Thymus (tissue), 11 donors: ENCODE results near the gene TCL1A. TPM values are rescaled to one million over a fixed set of nuclear protein-coding genes. Genes with fewer than 3 reads are reported as not detected.

Experiments used
- DNase-seq, 9 donors: peaks; one replicate each; pipeline ENCODE4 v3.0.0-alpha.2; 2013; ENCODE audit warnings: low spot score in 9 of 9, low read depth in 6 of 9, missing footprints in 1 of 9
- H3K27ac ChIP-seq, 2 donors: one replicate each; pipeline ENCODE4 v1.5.1; 2013; ENCODE audit warnings: control low read depth in 1 of 2, low read depth in 1 of 2, low read length in 1 of 2, mild to moderate bottlenecking in 1 of 2, moderate library complexity in 1 of 2
- H3K27me3 ChIP-seq, 2 donors: one replicate each; pipeline ENCODE4 v1.5.1; 2013; ENCODE audit warnings: low read length in 1 of 2; ENCODE audit not compliant: control insufficient read depth in 2 of 2, insufficient read depth in 1 of 2
- H3K36me3 ChIP-seq, 2 donors: one replicate each; pipeline ENCODE4 v1.5.1; 2013; ENCODE audit warnings: low read length in 1 of 2, mild to moderate bottlenecking in 1 of 2, moderate library complexity in 1 of 2; ENCODE audit not compliant: control insufficient read depth in 2 of 2, insufficient read depth in 2 of 2
- H3K4me1 ChIP-seq, 2 donors: one replicate each; pipeline ENCODE4 v1.5.1; 2013; ENCODE audit warnings: low read length in 2 of 2; ENCODE audit not compliant: control insufficient read depth in 2 of 2, insufficient read depth in 2 of 2
- H3K4me3 ChIP-seq, 2 donors: one replicate each; pipeline ENCODE4 v1.5.1; 2013; ENCODE audit warnings: low read length in 2 of 2, control low read depth in 1 of 2, mild to moderate bottlenecking in 1 of 2
- H3K9me3 ChIP-seq, 2 donors: one replicate each; pipeline ENCODE4 v1.5.1; 2013; ENCODE audit warnings: low read length in 1 of 2, mild to moderate bottlenecking in 1 of 2; ENCODE audit not compliant: control insufficient read depth in 2 of 2, insufficient read depth in 1 of 2
- WGBS: extraction: QIAGEN DNeasy Blood & Tissue Kit; methylation state at CpG from one replicate; pipeline ENCODE4 v1.1.7; 2013; 5-methylcytosine and 5-hydroxymethylcytosine counted together
- polyA plus RNA-seq: library from polyadenylated mRNA; stranded (reverse); fragments of 200-250 nt; gene quantifications from one replicate; pipeline ENCODE4 v1.2.3, GENCODE V29; 2013
- total RNA-seq: library from RNA; stranded (reverse); fragments of 120-200 nt; gene quantifications from one replicate; pipeline ENCODE4 v1.2.4, GENCODE V29; 2013
- donor health status: healthy.

TCL1A gene
- total and polyA plus RNA-seq, 2 donors: 6.4 to 9.5 TPM

- WGBS: 83% methylated on average over 9 of the region's 9 CpGs
- Histone ChIP-seq H3K36me3 (no peaks in the 10 kb centered on the region), H3K27me3 (peaks cover 11 to 31% of the 10 kb centered on the region in 2 donors), H3K27ac (no peak overlapping the region), H3K4me3 (no peak overlapping the region), H3K9me3 (no peaks in the 10 kb centered on the region), H3K4me1 (no peaks in the 10 kb centered on the region)
- no peak for DNase-seq
Observed at GRCh38 chr14:95711476-95712176, 2.3 kb downstream of the TCL1A start.

DNA sequence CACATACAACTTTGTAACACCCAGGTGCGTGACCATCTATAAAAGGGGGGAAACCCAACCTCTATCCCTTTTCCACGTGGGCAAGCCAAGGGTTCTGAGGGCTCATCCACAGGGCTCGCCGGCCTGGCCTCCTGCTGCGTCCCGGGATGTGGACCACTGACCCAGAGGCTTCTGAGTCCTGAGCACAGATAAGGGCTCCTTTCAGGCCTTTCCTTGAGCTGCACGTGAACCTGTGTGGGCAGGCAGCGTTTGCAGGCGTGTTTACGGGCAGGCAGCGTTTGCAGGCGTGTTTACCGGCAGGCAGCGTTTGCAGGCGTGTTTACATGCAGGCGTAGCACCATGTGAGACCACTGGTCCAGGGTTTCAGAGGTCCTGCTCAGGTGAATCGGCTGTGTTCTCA lies 3.8 kb downstream of the TCL1A start:
- no peak for DNase-seq
- 93% methylated on average over 17 of the region's 17 CpGs for WGBS
- Histone ChIP-seq H3K36me3 (no peaks in the 10 kb centered on the region), H3K4me3 (no peak overlapping the region), H3K9me3 (no peaks in the 10 kb centered on the region), H3K27me3 (peaks cover 11 to 27% of the 10 kb centered on the region in 2 donors), H3K4me1 (no peaks in the 10 kb centered on the region), H3K27ac (no peak overlapping the region)

- 50% methylated on average over 5 of the region's 5 CpGs for WGBS
- no peaks in the 10 kb centered on the region for H3K9me3 ChIP-seq
- H3K4me1 ChIP-seq: no peaks in the 10 kb centered on the region
- DNase-seq: no peak
- H3K4me3 ChIP-seq: no peak overlapping the region
- H3K27me3 ChIP-seq: peaks cover 0 to 10% of the 10 kb centered on the region in 2 donors
- no peak overlapping the region for H3K27ac ChIP-seq
- no peaks in the 10 kb centered on the region for H3K36me3 ChIP-seq
Observed at GRCh38 chr14:95707327-95707726, 6.6 kb downstream of the TCL1A start.

DNA sequence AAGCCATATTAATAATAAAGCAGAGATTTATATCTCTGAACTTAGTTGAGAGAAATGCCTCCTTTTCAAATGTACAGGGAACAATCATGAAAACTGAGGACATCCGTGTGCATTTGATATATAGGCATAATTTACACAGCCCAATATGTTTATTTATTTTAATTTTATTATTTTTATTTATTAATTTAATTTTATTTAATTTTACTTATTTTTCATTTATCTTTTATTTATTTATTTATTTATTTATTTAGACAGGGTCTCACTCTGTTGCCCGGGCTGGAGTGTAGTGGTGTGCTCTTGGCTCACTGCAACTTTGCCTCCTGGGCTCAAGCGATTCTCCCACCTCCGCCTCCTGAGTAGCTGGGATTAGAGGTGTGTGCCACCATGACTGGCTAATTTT lies 8.4 kb downstream of the TCL1A start:
- peaks cover 0 to 4% of the 10 kb centered on the region in 2 donors for H3K27me3 ChIP-seq
- H3K27ac ChIP-seq: no peak overlapping the region
- no peaks in the 10 kb centered on the region for H3K4me1 ChIP-seq
- H3K9me3 ChIP-seq: no peaks in the 10 kb centered on the region
- H3K4me3 ChIP-seq: no peak overlapping the region
- 95% methylated on average over 4 of the region's 4 CpGs for WGBS
- no peaks in the 10 kb centered on the region for H3K36me3 ChIP-seq
- DNase-seq: no peak

DNA sequence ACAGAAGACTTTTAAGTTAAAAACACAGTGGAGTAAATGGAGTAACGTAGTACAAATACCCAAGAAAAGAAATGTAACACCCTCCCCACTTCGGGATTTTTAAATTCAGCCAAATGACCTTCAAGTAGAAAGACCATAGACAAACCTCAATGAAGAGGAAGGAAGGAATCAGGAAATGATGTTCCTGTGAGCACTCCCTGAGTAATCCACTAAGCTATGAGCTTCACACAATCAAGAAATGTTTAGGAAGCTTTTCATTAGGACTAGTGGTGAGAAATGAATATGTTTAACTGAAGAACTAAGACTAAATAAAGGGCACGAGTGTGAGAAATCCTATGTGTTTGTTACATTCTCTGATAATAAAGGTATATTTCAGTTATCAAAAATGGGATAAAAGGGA lies 10.1 kb downstream of the TCL1A start:
- DNase-seq: no peak
- Histone ChIP-seq H3K27ac (no peak overlapping the region), H3K4me1 (no peaks in the 10 kb centered on the region)

DNA sequence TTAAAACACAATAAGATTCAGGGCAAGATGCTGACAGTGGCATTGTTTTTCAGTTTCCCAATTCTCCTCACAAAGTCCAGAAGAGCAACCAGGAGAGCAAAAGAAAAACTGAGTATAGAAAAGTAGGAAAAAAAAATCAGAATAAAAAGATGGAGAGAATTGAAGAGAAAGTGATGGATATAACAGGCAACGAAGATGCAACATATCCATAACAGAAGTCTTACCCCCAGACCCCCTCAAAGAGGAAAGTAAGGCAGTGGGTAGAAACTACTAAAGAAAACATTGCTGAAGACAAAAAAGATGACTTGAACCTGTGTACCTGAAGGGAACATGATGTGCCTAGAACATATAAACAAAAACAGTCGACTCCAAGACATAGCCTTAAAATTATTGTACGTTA lies 10.6 kb downstream of the TCL1A start:
- no peaks in the 10 kb centered on the region for H3K36me3 ChIP-seq
- DNase-seq: no peak
- no peaks in the 10 kb centered on the region for H3K9me3 ChIP-seq
- no peak overlapping the region for H3K27ac ChIP-seq
- peaks cover 0 to 4% of the 10 kb centered on the region in 2 donors for H3K27me3 ChIP-seq
- no peaks in the 10 kb centered on the region for H3K4me1 ChIP-seq
- WGBS: 90% methylated on average over 3 of the region's 3 CpGs
- H3K4me3 ChIP-seq: no peak overlapping the region

More for the DNA sequence above, 10.1 kb downstream of the TCL1A start:
- WGBS: 81% methylated on average over 3 of the region's 3 CpGs
- no peaks in the 10 kb centered on the region for H3K36me3 ChIP-seq
- no peak overlapping the region for H3K4me3 ChIP-seq
- peaks cover 0 to 4% of the 10 kb centered on the region in 2 donors for H3K27me3 ChIP-seq
- no peaks in the 10 kb centered on the region for H3K9me3 ChIP-seq

GRCh38 chr14:95701846-95702221 lies 12.1 kb downstream of the TCL1A start:
- Histone ChIP-seq H3K27me3 (peaks cover 0 to 4% of the 10 kb centered on the region in 2 donors), H3K36me3 (no peaks in the 10 kb centered on the region), H3K4me1 (no peaks in the 10 kb centered on the region), H3K4me3 (no peak overlapping the region), H3K9me3 (no peaks in the 10 kb centered on the region), H3K27ac (no peak overlapping the region)
- 58% methylated on average over 4 of the region's 4 CpGs for WGBS
- DNase-seq: no peak

- H3K9me3 ChIP-seq: no peaks in the 10 kb centered on the region
- DNase-seq: no peak
- 64% methylated on average over 5 of the region's 5 CpGs for WGBS
- no peaks in the 10 kb centered on the region for H3K4me1 ChIP-seq
- no peak overlapping the region for H3K27ac ChIP-seq
- peaks cover 0 to 4% of the 10 kb centered on the region in 2 donors for H3K27me3 ChIP-seq
- H3K36me3 ChIP-seq: no peaks in the 10 kb centered on the region
- no peak overlapping the region for H3K4me3 ChIP-seq
Observed at GRCh38 chr14:95700221-95700976, 13.5 kb downstream of the TCL1A start.

GRCh38 chr14:95699412-95699811 lies 14.5 kb downstream of the TCL1A start:
- H3K4me1 ChIP-seq: no peaks in the 10 kb centered on the region
- no peak for DNase-seq
- no peaks in the 10 kb centered on the region for H3K36me3 ChIP-seq
- H3K4me3 ChIP-seq: no peak overlapping the region
- H3K27me3 ChIP-seq: peaks cover 0 to 4% of the 10 kb centered on the region in 2 donors
- H3K9me3 ChIP-seq: no peaks in the 10 kb centered on the region
- 60% methylated on average over 5 of the region's 5 CpGs for WGBS
- no peak overlapping the region for H3K27ac ChIP-seq
